WTC11 (cell line): Measurements from ENCODE around the gene COPS4. TPM values are rescaled to one million over a fixed set of nuclear protein-coding genes. Genes with fewer than 3 reads are reported as not detected.

Experiments
- ATAC-seq: fragments of 200-7000 bp; cut with Tn5 transposase; 2 replicates; pipeline ENCODE4 v1.10.0; 2021; ENCODE audit warnings: mild to moderate bottlenecking, moderate library complexity
- CTCF ChIA-PET: fragments of 300-600 bp; sonication (Branson Sonifier 250); formaldehyde crosslinking; loops from one replicate; lab custom pipeline; 2021; ENCODE audit warnings: antibody characterized with exemption; lab: Charles Lee
- POLR2A ChIA-PET: fragments of 350-600 bp; sonication (Branson Sonifier 250); formaldehyde crosslinking; loops from one replicate; lab custom pipeline; 2021; ENCODE audit warnings: antibody characterized with exemption; lab: Charles Lee
- DNase-seq: peaks from one replicate; pipeline ENCODE4 v3.0.0; 2021; ENCODE audit warnings: low spot score
- H3K27ac Mint-ChIP-seq: 2 replicates; pipeline ENCODE4 v1.8.0; 2021; ENCODE audit warnings: mixed read lengths
- H3K27me3 Mint-ChIP-seq: 2 replicates; pipeline ENCODE4 v1.8.0; 2021; ENCODE audit warnings: low read depth, mild to moderate bottlenecking, moderate library complexity, mixed read lengths
- H3K36me3 Mint-ChIP-seq: 2 replicates; pipeline ENCODE4 v1.8.0; 2021; ENCODE audit warnings: mixed read lengths
- H3K4me1 Mint-ChIP-seq: 2 replicates; pipeline ENCODE4 v1.8.0; 2022; ENCODE audit warnings: mixed read lengths
- H3K4me3 Mint-ChIP-seq: 2 replicates; pipeline ENCODE4 v1.8.0; 2021; ENCODE audit warnings: mild to moderate bottlenecking, moderate library complexity, mixed read lengths
- H3K9me3 Mint-ChIP-seq: 2 replicates; pipeline ENCODE4 v1.8.0; 2021; ENCODE audit warnings: mixed read lengths
- ARID4B ChIP-seq: sonication (generic); formaldehyde crosslinking; IDR thresholded peaks from 2 replicates; pipeline ENCODE4 v1.8.0; 2023; ENCODE audit warnings: missing genetic modification reagents, mild to moderate bottlenecking, borderline replicate concordance
- ATF1 ChIP-seq: sonication (generic); formaldehyde crosslinking; IDR thresholded peaks from 2 replicates; pipeline ENCODE4 v1.8.1; 2023; ENCODE audit warnings: mild to moderate bottlenecking, moderate library complexity, missing genetic modification reagents
- CREB1 ChIP-seq: sonication (generic); formaldehyde crosslinking; IDR thresholded peaks from 2 replicates; pipeline ENCODE4 v1.8.0; 2023; ENCODE audit warnings: mild to moderate bottlenecking, missing genetic modification reagents
- ESRRA ChIP-seq: sonication (generic); formaldehyde crosslinking; IDR thresholded peaks from 2 replicates; pipeline ENCODE4 v1.8.1; 2022; ENCODE audit warnings: mild to moderate bottlenecking, missing genetic modification reagents, borderline replicate concordance
- GRHL2 ChIP-seq: fragments of 250-450 bp; sonication (Bioruptor Pico); IDR thresholded peaks from 2 replicates; pipeline ENCODE4 v1.8.0; 2022; ENCODE audit warnings: mild to moderate bottlenecking, moderate library complexity; ENCODE audit not compliant: insufficient replicate concordance, severe bottlenecking
- JUN ChIP-seq: sonication (generic); formaldehyde crosslinking; IDR thresholded peaks from 2 replicates; pipeline ENCODE4 v1.8.0; 2023; ENCODE audit warnings: mild to moderate bottlenecking, missing genetic modification reagents
- NR3C1 ChIP-seq: sonication (generic); formaldehyde crosslinking; conservative IDR thresholded peaks from 2 replicates; pipeline ENCODE4 v1.8.1; 2023; ENCODE audit warnings: low read depth, mild to moderate bottlenecking, missing genetic modification reagents
- OVOL2 ChIP-seq: fragments of 250-450 bp; sonication (Bioruptor Pico); IDR thresholded peaks from 2 replicates; pipeline ENCODE4 v1.9.0; 2021; ENCODE audit warnings: mild to moderate bottlenecking, borderline replicate concordance
- PRDM15 ChIP-seq: sonication (generic); formaldehyde crosslinking; IDR thresholded peaks from 2 replicates; pipeline ENCODE4 v1.8.0; 2022; ENCODE audit warnings: missing genetic modification reagents
- RELA ChIP-seq: sonication (generic); formaldehyde crosslinking; IDR thresholded peaks from 2 replicates; pipeline ENCODE4 v1.8.1; 2022; ENCODE audit warnings: missing genetic modification reagents, mild to moderate bottlenecking, borderline replicate concordance
- total RNA-seq: library from RNA; stranded (reverse); gene quantifications from 3 replicates; pipeline ENCODE4 v1.2.3, GENCODE V29; 2021
- TF ChIP-seq, protein P1 (sequence below): sonication (generic); formaldehyde crosslinking; conservative IDR thresholded peaks from 2 replicates; pipeline ENCODE4 v1.8.1; 2022; ENCODE audit warnings: mild to moderate bottlenecking, missing genetic modification reagents
- TF ChIP-seq, protein P2 (sequence below): sonication (generic); formaldehyde crosslinking; conservative IDR thresholded peaks from 2 replicates; pipeline ENCODE4 v1.8.1; 2023; ENCODE audit warnings: mild to moderate bottlenecking, low read depth, missing genetic modification reagents, moderate library complexity

Gene COPS4
- total RNA-seq, 1 experiment from 2014 or later, result 30.9 TPM

- TF ChIP-seq PRDM15 (CRISPR knock-in tag) (no peak), RELA (CRISPR knock-in tag) (no peak)
- TF ChIP-seq, protein P1, sequence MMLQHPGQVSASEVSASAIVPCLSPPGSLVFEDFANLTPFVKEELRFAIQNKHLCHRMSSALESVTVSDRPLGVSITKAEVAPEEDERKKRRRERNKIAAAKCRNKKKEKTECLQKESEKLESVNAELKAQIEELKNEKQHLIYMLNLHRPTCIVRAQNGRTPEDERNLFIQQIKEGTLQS (CRISPR knock-in tag), result no peak
Observed at GRCh38 chr4:82998898-82999297, 36.1 kb upstream of the COPS4 start (continued).

- no peak overlapping the region for H3K4me3 Mint-ChIP-seq
- DNase-seq (no peak), ATAC-seq (no peak)
- ChIA-PET CTCF (no interaction called here), POLR2A (no interaction called here)
- no peak overlapping the region for H3K27ac Mint-ChIP-seq
- no peaks in the 10 kb centered on the region for H3K9me3 Mint-ChIP-seq
- H3K27me3 Mint-ChIP-seq, result no peaks in the 10 kb centered on the region
- TF ChIP-seq ARID4B, result no peak
- no peak for TF ChIP-seq NR3C1 (CRISPR knock-in tag)
- TF ChIP-seq OVOL2 (CRISPR knock-in tag), result no peak
- TF ChIP-seq GRHL2 (CRISPR knock-in tag), result no peak
- TF ChIP-seq ESRRA (CRISPR knock-in tag), result no peak
- TF ChIP-seq, protein P2, sequence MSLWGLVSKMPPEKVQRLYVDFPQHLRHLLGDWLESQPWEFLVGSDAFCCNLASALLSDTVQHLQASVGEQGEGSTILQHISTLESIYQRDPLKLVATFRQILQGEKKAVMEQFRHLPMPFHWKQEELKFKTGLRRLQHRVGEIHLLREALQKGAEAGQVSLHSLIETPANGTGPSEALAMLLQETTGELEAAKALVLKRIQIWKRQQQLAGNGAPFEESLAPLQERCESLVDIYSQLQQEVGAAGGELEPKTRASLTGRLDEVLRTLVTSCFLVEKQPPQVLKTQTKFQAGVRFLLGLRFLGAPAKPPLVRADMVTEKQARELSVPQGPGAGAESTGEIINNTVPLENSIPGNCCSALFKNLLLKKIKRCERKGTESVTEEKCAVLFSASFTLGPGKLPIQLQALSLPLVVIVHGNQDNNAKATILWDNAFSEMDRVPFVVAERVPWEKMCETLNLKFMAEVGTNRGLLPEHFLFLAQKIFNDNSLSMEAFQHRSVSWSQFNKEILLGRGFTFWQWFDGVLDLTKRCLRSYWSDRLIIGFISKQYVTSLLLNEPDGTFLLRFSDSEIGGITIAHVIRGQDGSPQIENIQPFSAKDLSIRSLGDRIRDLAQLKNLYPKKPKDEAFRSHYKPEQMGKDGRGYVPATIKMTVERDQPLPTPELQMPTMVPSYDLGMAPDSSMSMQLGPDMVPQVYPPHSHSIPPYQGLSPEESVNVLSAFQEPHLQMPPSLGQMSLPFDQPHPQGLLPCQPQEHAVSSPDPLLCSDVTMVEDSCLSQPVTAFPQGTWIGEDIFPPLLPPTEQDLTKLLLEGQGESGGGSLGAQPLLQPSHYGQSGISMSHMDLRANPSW (CRISPR knock-in tag), result no peak
- no peak for TF ChIP-seq JUN (CRISPR knock-in tag)
- TF ChIP-seq ATF1, result no peak
- no peak for TF ChIP-seq CREB1
- peaks cover 5% of the 10 kb centered on the region for H3K4me1 Mint-ChIP-seq
- no peaks in the 10 kb centered on the region for H3K36me3 Mint-ChIP-seq
Observed at GRCh38 chr4:83002329-83002728, 32.7 kb upstream of the COPS4 start.
